Nucleus accumbens (tissue), 56 donors: ENCODE data around the gene CCDC50.

Experiments
- DNase-seq, 56 donors: peaks; one replicate each; lab custom pipeline; 2025; lab: John Stamatoyannopoulos, UW

The CCDC50 gene

DNA sequence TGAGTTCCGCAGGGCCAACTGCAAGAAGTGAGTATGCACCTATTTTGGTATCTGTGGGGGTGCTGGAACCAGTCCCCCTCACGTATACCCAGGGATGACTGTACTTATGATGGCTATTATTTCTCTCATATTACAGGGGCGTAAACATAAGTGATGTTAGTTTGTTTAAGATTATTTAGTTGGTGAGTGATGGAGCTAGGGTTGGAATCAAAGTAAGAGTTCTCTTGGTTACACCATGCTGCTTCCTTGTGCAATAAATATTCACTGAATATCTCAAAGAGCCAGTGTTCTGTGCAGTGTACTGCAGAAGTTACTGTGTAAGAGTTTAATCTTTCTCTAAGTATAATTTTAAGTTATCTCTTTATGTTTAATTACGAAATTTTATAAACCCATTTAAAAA, 13.9 kb downstream of the CCDC50 start:
- no peak for DNase-seq

GRCh38 chr3:191343913-191344312, 14.7 kb downstream of the CCDC50 start:
- no peak for DNase-seq

- no peak for DNase-seq
These were observed 16.1 kb downstream of the CCDC50 start for GRCh38 chr3:191345334-191345733.

GRCh38 chr3:191347228-191347627, 18.0 kb downstream of the CCDC50 start:
- DNase-seq: no peak

GRCh38 chr3:191348098-191348497, 18.9 kb downstream of the CCDC50 start:
- no peak for DNase-seq

DNA sequence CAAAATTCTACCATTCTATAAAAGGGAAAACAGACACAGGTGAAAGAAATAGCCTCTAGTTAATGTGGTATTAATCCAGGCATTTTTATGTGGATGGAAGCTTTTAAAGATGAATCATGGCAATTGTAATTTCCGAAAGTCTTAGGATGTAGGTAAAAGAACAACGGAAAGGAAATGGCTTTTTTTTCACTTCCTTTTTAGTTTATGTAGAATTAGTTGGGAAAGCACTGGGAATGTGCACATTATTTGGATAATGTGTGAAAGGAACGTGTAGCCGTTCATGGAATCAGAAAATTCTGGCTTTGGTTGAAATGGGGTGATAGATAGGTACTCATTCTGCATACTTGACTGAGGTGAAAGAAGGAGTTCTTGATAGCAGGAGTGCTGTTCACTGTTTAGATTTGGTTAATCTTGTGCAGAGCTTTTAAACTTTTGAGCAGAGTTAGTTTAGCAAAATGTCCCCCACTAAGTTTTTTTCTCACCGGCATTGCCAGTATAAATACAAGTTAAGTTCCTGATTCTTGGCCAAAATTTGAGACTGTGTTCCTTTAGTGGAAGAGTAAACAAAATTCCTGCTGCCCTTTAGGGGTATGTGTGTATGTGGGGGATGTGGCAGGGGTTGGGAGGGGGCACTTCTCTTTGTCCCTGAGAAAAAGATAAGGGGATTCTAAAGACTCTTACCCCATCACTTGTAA, 21.3 kb downstream of the CCDC50 start:
- no peak for DNase-seq

DNA sequence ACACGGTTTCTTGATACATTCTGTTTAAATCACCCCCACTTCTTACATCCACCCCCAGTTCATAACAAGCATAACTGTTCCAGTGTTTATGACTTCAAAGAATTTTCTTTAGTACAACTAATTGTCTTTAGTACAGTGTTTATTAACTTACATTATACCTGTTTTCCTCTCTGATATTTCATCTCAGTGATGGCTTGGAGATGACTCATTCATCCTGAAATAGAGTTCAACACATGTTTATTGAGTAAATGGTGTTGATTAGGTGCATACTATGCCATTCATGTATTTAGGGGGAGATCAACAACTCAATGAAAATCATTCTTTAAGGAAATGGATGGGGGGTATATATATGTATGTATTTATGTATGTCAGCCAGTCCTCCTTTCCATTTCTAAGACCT, 22.8 kb downstream of the CCDC50 start:
- DNase-seq: no peak

DNA sequence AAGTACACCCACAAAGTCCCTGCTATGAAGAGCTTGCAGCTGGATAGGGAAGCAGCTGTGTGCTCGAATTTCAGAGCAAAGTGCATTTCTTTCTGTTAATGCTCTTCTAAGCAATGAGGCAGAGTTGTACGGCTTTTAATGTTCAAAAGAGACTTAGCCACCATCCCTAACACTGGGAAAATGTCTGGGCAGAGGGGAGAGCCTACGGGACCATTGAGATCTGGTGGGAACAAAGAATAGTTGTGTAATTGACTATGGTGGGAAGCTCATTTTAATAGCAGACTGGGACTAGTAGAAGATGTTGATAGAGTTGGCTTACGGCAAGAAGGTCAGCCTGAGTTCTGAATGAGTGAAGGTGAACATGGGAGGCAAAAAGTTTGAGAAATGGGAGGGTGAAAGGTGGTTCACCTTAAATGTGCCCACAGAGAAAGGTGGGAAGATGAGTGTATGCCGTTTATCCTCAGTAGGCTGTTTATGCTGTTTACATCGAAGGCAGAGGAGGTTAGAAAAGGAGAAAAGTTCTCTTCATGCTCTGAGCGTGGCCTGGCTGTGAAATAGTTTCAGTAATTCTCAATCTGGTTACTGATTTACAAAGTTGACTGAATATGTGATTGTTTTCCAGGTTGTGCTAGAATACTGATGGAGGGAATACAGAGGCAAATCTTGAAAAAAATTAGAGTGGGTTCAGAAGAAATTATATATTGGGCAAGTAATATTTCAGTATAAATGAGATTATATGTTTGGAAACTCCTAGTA, 24.0 kb downstream of the CCDC50 start:
- no peak for DNase-seq

DNA sequence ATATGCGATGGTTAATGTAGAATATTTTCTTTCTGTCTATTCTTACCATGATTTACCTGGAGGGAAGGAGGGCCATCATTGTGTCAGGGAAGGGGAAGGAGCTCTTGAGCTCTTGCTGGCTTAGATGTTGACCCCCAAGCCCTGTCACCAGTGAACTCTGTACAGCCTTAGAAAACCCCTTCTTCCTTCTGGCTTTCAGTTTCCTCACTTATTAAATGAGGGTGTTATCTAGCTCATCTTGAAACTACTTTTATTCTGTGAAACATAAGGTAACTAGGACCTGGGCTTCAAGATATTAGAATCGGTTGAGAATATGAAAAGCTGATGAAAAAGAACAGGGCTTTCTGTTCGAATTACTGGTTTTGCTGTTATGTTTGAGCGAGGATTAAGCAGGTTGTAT, 26.2 kb downstream of the CCDC50 start:
- no peak for DNase-seq

GRCh38 chr3:191356631-191357439, 27.6 kb downstream of the CCDC50 start:
- DNase-seq: peak in 1 of 56 donors; percentile 5

- no peak for DNase-seq
These were observed 28.7 kb downstream of the CCDC50 start for GRCh38 chr3:191357909-191358308.

DNA sequence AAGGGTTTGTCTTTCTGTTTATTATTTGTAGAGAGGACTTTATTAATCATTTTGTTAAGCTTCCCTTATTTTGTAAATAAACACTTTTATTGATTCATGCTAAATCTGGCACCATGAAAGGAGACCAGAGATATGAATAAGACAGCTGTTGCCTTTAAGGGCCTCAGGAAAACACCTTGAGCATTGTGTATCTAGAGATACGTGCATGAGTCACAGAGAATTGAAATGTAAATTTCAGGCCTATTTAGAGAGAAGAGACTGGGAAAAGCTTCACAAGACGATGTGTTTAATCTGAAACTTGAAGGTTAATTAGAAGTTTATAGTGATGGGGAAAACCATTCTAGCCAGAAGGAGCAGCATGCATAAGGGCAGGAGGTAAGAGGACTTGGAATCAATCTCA, 29.7 kb downstream of the CCDC50 start:
- no peak for DNase-seq

- DNase-seq: no peak
These were observed 31.4 kb downstream of the CCDC50 start for GRCh38 chr3:191360620-191361019.

DNA sequence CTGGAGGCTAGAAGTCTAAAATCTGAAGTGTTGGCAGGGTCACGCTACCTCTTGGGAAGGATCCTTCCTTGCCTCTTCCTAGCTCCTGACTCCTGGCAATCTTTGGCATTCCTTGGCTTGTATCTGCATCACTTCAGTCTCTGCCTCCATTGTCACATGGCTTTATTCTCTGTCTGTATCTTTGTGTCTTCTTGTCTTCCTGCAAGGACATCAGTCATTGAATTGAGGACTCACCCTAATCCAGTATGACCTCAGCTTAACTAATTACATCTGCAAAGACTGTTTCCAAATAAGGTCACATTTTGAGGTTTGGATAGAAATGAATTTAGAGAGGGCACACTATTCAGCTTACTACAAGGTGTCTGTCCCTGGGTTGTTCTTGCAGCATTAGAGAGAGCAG, 32.3 kb downstream of the CCDC50 start:
- no peak for DNase-seq

DNA sequence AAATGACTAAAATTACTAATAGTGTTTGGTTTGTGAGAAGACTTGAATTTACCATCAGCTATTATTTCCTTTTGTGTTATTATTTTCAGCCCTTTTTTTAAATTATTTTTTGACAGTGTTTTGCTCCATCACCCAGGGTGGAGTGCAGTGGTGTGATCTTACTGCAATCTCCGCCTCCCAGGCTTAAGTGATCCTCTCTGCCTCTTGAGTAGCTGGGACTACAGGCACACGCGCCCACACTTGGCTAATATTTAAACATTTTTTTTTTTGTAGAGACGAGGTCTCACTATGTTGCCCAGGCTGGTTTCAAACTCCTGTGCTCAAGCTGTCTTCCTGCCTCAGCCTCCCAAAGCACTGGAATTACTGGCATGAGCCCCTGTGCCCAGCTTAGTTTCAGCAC, 32.8 kb downstream of the CCDC50 start:
- DNase-seq: no peak

DNA sequence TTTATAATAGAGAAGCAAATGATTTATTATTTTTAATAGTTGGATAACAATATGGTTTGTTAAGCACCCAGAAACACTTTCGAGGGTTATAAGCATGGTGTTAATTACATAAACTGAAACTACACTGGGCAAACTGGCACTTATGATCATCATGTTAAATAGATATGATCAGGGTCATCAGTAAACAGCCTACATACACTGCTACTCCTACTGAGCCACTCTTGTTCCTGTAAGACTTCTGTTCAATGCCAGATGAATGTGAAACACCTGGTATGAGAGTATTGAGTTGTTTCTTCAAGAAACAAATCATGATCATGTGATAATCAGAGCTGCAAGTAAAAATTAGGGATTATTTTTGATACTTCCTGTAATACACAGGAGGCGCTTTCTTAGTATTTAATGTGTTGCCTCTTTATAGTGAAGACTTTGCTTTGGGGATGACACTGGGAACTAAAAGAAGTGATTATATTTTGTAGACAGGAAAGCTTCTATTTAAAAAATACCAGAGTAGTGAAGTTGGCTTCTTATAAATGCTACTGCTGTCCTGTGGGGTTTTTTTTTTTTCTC, 33.4 kb downstream of the CCDC50 start:
- no peak for DNase-seq

GRCh38 chr3:191363221-191363620, 34.0 kb downstream of the CCDC50 start:
- DNase-seq: no peak

GRCh38 chr3:191366675-191367074, 37.5 kb downstream of the CCDC50 start:
- no peak for DNase-seq

GRCh38 chr3:191368755-191369615, 39.8 kb downstream of the CCDC50 start:
- DNase-seq: no peak

- DNase-seq: no peak
These were observed 40.4 kb downstream of the CCDC50 start for GRCh38 chr3:191369616-191370010.
